Panc1 (cell line): ENCODE measurements around the gene HCN2. TPM values are rescaled to one million over a fixed set of nuclear protein-coding genes. Genes with fewer than 3 reads are reported as not detected.

Experiments used
- ATAC-seq: fragments of 200-7000 bp; cut with Tn5 transposase; 2 replicates; pipeline ENCODE4 v1.9.1; 2020; ENCODE audit warnings: mild to moderate bottlenecking, moderate library complexity
- BruUV-seq: library from RNA; stranded (reverse); fragments of 400-500 nt; replicated peaks from 2 replicates; lab custom pipeline; 2021; lab: Mats Ljungman, UMichigan
- CTCF ChIA-PET: fragments of 300-600 bp; sonication (Branson Sonifier 250); formaldehyde crosslinking; loops from one replicate; lab custom pipeline; 2022; ENCODE audit warnings: antibody characterized with exemption; lab: Charles Lee
- POLR2A ChIA-PET: fragments of 300-600 bp; sonication (Branson Sonifier 250); formaldehyde crosslinking; loops from one replicate; lab custom pipeline; 2022; ENCODE audit warnings: antibody characterized with exemption; lab: Charles Lee
- DNase-seq: peaks from one replicate; pipeline ENCODE4 v3.0.0-alpha.2; 2010; ENCODE audit warnings: low read depth, low spot score
- H3K27ac ChIP-seq: 2 replicates; pipeline ENCODE4 v1.5.1; 2011; ENCODE audit warnings: mild to moderate bottlenecking, low read length, inconsistent platforms
- H3K27me3 ChIP-seq: fragments of 200-500 bp; sonication (Bioruptor generic); 2 replicates; pipeline ENCODE4 v1.6.0; 2014; ENCODE audit warnings: low read length, inconsistent platforms; ENCODE audit not compliant: control insufficient read depth, insufficient read depth
- H3K36me3 ChIP-seq: fragments of 200-500 bp; sonication (Bioruptor generic); 2 replicates; pipeline ENCODE4 v1.5.1; 2014; ENCODE audit warnings: inconsistent platforms, mild to moderate bottlenecking, low read length, moderate library complexity; ENCODE audit not compliant: control insufficient read depth, insufficient read depth
- H3K4me1 ChIP-seq: 2 replicates; pipeline ENCODE4 v1.5.1; 2011; ENCODE audit warnings: inconsistent platforms, mild to moderate bottlenecking, low read length, moderate library complexity; ENCODE audit not compliant: control insufficient read depth, insufficient read depth
- H3K4me3 ChIP-seq, 2 experiments: 2 replicates each; pipeline ENCODE4 v1.5.1; 2011 to 2012; ENCODE audit warnings: low read depth in 2 of 2, low read length in 2 of 2, mild to moderate bottlenecking in 2 of 2, inconsistent platforms in 1 of 2, moderate library complexity in 1 of 2
- H3K9me3 ChIP-seq: fragments of 200-500 bp; sonication (Bioruptor generic); 2 replicates; pipeline ENCODE4 v1.5.1; 2014; ENCODE audit warnings: low read depth, mild to moderate bottlenecking, inconsistent platforms, low read length, moderate library complexity; ENCODE audit not compliant: control insufficient read depth, insufficient read depth
- POLR2AphosphoS5 ChIP-seq: IDR thresholded peaks from 2 replicates; pipeline ENCODE4 v1.6.1; 2012; ENCODE audit warnings: mild to moderate bottlenecking, low read depth, low read length, moderate library complexity
- SIN3A ChIP-seq: IDR thresholded peaks from 2 replicates; pipeline ENCODE4 v1.6.1; 2012; ENCODE audit warnings: low read depth, mild to moderate bottlenecking, low read length, moderate library complexity, borderline replicate concordance; ENCODE audit not compliant: insufficient read depth
- TCF7L2 ChIP-seq: IDR thresholded peaks from 2 replicates; pipeline ENCODE4 v1.6.1; 2011; ENCODE audit warnings: mild to moderate bottlenecking, low read depth, low read length, inconsistent platforms
- in situ Hi-C: cut with HindIII; loops from 2 replicates; pipeline ENCODE4 v1.10.0; 2016; ENCODE audit warnings: low sequenced_read_pairs, low pct_unique_long_range_greater_than_20kb
- intact Hi-C: fragments of 100-400 bp; cut with micrococcal nuclease; formaldehyde crosslinking; loops from one replicate; pipeline ENCODE4 v1.10.0; 2022; ENCODE audit not compliant: unreplicated experiment
- total RNA-seq: library from RNA; stranded (reverse); gene quantifications from one replicate; pipeline ENCODE4 v1.2.1, GENCODE V29; 2021; ENCODE audit not compliant: unreplicated experiment
- TF ChIP-seq, protein P1 (sequence below): fragments of 450-650 bp; IDR thresholded peaks from 2 replicates; pipeline ENCODE4 v1.5.1; 2017; ENCODE audit warnings: mild to moderate bottlenecking
- TF ChIP-seq, protein P2 (sequence below), 2 experiments: IDR thresholded peaks; 2 replicates each; pipeline ENCODE4 v1.6.1; 2011 to 2012; ENCODE audit warnings: low read depth in 2 of 2, control low read depth in 1 of 2, low read length in 1 of 2, mild to moderate bottlenecking in 1 of 2, moderate library complexity in 1 of 2; ENCODE audit not compliant: insufficient read depth in 1 of 2

HCN2 gene
- total RNA-seq, 1 experiment from 2014 or later, result 15.1 TPM

DNA sequence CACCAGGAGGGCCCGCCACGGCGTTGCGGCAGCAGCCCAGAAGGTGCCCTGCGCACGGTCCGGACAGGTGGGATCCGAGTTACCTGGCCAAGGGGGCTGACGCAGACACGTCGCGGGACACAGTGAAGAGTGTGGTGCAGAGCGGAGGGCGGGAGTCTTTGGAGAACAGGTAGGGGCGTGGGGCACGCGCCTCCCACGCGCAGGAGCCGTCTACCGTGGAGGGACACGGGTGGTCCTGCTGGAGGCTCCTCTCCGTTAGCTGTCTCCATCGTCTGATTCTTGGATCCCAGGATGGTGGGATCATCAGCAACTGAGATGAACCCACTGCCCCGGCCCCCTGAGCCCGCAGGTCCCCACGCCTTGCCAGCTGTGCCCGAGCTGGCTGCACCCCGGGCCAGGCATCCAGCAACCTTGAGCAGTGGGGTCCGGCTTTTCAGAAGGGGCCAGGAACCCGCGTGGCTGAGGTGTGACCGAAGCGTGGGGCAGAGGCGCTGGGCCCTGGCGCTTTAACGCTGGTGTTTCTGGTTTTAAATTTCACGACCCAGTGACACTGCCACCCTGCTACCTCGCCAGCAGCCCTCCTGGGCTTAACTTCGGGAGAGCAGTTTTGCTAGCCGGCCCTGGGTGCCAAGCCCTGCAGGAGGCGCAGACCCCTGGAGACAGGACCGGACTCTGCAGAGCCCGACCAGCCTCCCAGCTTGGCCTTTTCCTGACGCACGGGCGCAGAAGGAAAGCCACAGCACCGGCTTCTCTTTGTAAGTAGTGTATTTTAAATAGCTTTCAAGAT lies 57.3 kb downstream of the HCN2 start:
- H3K36me3 ChIP-seq, result no peaks in the 10 kb centered on the region; the same call in none of the 2 replicates
- H3K9me3 ChIP-seq, result no peaks in the 10 kb centered on the region
- H3K4me3 ChIP-seq, result no peak overlapping the region
- ATAC-seq (no peak), DNase-seq (no peak)
- ChIA-PET POLR2A (no interaction called here), CTCF (no interaction called here)
- H3K27ac ChIP-seq, result no peak overlapping the region
- no TSS peak for BruUV-seq
- in situ Hi-C loops, result no loop called here
- TF ChIP-seq, protein P1, sequence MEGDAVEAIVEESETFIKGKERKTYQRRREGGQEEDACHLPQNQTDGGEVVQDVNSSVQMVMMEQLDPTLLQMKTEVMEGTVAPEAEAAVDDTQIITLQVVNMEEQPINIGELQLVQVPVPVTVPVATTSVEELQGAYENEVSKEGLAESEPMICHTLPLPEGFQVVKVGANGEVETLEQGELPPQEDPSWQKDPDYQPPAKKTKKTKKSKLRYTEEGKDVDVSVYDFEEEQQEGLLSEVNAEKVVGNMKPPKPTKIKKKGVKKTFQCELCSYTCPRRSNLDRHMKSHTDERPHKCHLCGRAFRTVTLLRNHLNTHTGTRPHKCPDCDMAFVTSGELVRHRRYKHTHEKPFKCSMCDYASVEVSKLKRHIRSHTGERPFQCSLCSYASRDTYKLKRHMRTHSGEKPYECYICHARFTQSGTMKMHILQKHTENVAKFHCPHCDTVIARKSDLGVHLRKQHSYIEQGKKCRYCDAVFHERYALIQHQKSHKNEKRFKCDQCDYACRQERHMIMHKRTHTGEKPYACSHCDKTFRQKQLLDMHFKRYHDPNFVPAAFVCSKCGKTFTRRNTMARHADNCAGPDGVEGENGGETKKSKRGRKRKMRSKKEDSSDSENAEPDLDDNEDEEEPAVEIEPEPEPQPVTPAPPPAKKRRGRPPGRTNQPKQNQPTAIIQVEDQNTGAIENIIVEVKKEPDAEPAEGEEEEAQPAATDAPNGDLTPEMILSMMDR, result no peak
- TF ChIP-seq SIN3A (no peak), POLR2AphosphoS5 (no peak), TCF7L2 (no peak)
- TF ChIP-seq, protein P2, sequence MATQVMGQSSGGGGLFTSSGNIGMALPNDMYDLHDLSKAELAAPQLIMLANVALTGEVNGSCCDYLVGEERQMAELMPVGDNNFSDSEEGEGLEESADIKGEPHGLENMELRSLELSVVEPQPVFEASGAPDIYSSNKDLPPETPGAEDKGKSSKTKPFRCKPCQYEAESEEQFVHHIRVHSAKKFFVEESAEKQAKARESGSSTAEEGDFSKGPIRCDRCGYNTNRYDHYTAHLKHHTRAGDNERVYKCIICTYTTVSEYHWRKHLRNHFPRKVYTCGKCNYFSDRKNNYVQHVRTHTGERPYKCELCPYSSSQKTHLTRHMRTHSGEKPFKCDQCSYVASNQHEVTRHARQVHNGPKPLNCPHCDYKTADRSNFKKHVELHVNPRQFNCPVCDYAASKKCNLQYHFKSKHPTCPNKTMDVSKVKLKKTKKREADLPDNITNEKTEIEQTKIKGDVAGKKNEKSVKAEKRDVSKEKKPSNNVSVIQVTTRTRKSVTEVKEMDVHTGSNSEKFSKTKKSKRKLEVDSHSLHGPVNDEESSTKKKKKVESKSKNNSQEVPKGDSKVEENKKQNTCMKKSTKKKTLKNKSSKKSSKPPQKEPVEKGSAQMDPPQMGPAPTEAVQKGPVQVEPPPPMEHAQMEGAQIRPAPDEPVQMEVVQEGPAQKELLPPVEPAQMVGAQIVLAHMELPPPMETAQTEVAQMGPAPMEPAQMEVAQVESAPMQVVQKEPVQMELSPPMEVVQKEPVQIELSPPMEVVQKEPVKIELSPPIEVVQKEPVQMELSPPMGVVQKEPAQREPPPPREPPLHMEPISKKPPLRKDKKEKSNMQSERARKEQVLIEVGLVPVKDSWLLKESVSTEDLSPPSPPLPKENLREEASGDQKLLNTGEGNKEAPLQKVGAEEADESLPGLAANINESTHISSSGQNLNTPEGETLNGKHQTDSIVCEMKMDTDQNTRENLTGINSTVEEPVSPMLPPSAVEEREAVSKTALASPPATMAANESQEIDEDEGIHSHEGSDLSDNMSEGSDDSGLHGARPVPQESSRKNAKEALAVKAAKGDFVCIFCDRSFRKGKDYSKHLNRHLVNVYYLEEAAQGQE (IDR thresholded peaks at IDR 0.05; ENCODE audit: insufficient read depth in 1 of 2, low read depth in 2 of 2, low read length in 1 of 2), result no peak
- intact Hi-C loops, result no loop called here
- H3K4me1 ChIP-seq, result no peaks in the 10 kb centered on the region
- no peaks in the 10 kb centered on the region for H3K27me3 ChIP-seq

DNA sequence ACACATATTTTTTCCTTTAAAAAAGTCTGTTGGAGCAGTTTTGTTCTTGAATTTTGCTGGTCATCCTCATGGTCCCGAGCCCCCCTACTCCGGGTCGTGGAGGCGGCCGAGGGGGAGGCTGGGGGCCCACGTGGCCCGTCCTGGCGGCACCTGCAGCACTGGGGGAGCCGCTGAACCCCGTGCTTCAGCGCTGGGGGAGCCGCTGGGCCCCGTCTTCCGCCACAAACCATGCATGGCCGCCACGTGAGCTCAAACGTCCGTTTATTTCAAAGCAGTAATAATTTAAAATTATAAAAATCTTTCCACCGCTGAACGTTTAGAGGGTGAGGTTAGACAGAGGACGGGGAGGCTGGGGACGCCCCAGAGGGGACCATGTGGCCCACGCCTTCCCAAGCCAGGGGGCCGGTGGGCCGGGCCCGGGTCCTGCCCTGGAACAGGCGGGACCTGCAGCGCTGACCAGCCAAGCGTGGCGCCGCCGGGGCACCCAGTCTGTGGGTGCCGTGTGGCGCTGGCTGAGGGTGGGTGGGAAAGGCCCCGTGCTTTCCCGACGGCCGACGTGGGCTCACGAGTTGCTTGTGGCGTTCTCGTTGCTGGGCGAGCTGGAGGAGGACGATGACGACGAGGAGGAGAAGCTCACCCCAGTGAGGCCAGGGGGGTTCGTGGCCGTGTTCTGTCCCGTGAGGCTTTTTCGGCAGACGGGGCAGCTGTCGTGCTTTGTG lies 58.0 kb downstream of the HCN2 start:
- POLR2A ChIA-PET, result no interaction called here
- CTCF ChIA-PET, result no interaction called here
- Histone ChIP-seq H3K4me1 (no peaks in the 10 kb centered on the region), H3K27ac (no peak overlapping the region), H3K27me3 (no peaks in the 10 kb centered on the region), H3K4me3 (no peak overlapping the region), H3K9me3 (no peaks in the 10 kb centered on the region), H3K36me3 (no peaks in the 10 kb centered on the region; the same call in none of the 2 replicates)
- TF ChIP-seq SIN3A, result no peak
- TF ChIP-seq, protein P2 (IDR thresholded peaks at IDR 0.05; ENCODE audit: insufficient read depth in 1 of 2, low read depth in 2 of 2, low read length in 1 of 2), result no peak
- BruUV-seq, result TSS peak; percentile 85
- no peak for DNase-seq
- ATAC-seq, result no peak
- in situ Hi-C loops (no loop called here), intact Hi-C loops (no loop called here)
